Activated T-helper 9 cell treated with anti-CD3 and anti-CD28 coated beads, Interleukin-2, amount 50 U/mL, for 16 hours (primary cell): ENCODE results near the gene P3H1.

Experiments
- DNase-seq: peaks from one replicate; pipeline ENCODE4 v3.0.0-alpha.2; 2020; ENCODE audit warnings: low read depth

P3H1 gene

DNA sequence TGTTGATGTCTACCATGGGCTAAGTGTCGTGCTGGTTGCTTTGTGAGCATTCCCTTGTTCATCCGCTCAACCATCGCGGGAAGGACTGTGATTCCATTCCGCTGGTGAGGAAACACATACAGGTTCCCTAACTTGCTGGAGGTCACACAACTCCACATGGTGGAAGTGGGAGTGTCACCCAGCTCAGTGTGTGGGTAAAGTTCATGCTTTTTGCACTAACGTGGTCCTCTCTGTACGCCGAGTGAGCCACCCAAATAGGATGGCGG, 22.7 kb downstream of the P3H1 start:
- DNase-seq: no peak

DNA sequence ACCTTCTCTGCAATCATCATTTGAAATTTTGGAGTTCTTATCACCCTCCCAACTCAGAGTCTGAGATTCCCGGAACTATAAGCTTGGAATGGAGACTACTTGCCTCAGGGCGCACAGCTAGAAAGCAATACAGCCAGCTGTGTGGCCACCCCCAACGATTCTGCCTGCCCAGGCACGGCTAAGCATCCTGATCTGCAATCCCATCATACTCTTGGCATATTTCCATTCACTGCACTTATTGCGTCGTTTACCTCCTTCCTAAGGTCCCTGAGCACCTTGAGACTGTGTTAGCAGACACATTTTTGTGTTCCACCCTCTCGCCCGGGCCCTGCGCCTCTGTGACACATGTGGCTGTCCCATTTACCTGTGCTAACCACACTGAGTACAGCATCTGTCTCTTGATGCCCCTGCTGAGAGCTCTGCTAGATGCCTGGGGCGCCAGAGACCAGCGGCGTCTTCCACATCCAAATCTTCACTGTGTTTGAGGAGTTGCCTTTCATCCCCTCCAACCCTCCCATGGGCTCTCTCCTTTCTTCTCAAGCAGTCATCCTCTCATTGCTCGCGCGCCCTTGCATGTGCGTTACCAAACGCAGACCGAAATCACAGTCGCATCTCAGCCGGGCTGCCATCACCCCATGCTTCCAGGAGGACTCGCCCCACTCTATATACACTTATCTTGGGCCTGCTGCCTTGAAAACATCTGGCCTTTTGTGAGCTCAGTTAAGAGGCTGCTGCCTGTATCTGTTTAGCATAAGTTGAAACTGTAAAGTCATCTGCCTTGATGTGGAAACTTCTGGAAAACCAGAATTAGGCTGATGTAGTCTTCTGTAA, 23.3 kb downstream of the P3H1 start:
- DNase-seq: no peak

DNA sequence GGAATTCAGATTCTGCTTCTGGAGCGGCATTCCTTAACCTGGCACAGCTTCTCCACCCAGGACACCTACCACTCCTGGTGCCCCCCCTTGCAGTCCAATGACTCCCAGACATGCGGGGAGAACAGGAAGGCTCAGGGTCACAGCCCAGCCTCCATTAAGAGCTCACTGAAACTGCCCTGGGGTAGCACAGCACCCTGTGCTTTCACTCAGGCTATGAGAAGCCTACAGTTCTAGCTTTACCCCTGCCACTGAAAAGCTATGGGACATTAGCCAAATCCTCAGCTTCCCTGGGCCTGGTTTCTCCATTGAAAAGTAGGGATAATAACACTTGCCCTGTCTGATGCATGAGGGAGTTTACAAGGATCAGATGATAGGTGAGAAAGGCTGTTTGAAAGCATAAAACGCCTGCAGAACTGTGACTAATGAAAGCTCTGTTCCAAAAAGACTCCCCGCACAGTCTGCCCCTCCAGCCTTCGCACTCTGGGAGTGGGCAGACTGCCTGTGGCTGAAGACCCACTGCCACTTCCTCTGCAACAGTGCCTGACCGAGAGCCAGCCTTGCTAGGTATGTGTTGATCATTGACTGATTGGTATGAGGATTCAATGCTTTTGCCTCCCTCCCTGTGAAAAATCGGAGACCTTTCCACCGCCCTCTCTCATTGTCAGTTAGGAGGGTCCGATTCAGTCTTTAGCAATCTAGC, 24.1 kb downstream of the P3H1 start:
- no peak for DNase-seq

DNA sequence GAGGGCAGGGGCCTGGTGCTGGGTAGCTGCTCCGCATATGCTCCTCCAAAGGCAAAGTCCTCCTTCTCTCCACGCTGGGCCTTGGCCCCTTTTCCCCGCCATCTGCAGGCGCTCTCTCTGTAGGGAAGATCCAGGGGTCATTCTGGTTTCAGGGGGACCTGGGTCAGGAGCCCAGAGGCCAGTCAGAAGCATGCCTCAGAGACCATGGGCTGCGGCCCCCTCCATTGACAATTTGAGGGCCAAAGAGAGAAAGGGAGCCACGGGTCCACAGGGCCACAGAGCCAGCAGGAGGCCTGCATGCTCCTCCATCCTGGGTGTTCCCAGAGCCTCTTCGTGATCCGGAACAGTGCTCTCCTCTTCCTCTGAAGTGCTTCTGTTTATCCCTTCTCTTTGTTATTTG, 24.7 kb downstream of the P3H1 start:
- DNase-seq: no peak

DNA sequence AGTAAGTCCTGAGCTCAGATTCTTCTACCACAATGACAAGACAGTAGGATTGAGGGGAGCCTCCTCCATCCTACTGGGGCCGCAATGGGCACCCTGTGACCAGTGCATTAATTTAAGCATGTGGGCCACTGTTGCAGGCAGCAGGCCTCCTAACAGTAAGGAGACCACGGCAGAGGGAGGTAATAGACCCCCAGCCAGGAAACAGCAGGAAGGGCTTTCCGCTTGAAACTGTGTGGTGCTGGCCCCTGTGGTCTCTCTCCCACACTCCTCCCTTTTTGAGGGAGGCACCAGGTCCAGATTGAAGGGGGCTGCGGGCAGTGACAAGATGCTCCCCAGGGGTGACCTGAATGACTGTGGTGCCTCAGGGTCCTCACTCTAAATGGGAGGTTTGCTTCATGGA, 25.1 kb downstream of the P3H1 start:
- no peak for DNase-seq

DNA sequence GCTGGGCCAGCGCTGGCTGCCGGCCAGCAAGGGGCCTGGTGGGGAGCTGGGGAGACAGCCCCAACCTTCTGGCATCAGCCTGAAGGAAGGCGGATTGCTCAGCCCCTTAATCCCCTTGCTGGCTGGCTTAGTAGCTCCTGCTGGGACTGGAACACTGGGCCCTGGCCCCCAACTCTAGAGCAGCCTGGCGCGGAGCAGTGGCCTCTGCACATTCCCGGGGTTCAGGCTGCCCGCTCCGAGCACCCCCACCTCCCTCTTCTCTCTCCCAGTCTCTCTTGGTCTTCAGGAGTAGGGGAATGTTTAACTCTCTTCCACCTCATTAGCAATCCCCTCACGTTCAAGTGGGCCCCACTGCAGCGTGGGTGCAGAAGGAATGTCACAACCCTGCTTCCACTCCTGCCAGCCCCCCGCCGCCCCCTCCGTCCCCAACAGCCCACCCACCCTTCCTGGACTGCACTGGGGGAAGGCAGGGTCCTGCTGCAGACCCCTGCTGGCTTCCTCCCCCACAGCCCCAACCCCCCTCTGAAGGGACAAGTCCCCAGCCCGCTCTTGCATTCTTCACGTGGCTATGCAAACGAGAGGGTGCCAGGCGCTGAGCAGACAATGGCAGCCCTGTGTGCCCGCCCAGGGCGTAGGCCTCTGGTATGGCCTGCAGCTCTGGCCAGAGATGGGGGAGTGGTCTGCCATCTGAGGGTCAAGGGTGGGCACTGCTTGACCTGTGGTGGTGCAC, 25.8 kb downstream of the P3H1 start:
- no peak for DNase-seq

DNA sequence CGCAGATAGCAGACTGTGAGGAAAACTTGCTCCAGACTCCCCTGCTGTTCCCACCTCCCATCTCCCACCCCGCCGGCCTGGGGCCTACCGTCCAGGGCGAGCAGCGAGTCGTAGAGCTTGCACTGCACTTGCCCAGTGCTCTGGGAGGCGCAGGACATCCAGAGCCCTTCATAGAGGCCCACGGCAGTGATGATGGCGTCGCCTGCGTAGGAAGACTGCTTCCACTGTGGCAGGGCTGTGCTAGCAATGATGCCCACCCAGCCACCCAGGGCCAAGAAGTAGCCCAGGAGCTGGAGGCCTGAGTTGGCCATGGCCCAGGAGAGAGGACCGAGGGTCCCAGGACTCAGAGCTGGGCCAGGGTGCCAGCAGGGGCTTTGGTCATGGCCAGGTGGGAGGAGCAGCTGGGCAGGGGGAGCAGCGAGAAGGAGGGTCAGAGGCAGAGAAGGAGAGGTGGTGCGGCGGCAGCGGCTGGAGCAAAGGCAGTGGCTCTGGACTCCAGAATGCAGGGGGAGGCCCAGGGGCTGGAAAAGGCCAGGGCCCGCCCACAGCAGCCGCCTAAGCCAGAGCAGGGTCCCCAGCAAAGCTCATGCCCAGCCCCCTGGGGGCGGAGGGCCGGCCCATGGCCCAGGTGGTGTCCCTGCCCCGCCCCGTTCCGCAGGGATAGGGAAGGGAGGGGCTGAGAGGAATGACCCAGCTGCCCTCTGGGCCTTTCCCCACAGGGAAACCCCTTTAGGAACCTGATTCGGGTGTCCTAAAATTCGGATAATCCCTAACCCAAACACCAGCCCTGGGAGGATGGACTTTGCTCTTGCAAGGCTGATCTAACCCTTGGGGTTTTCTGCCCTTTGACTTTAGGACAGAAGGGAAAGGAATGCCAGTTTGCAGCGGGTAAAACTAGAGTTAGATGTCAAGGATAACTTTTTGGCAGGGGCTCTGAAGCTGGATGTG, 26.8 kb downstream of the P3H1 start, which contains the start of gene CLDN19:
CLDN19 (minus strand) TSS at position 484 of the 948 bp plus-strand sequence; CDS start at position 311, 173 bp downstream.
- no peak for DNase-seq

DNA sequence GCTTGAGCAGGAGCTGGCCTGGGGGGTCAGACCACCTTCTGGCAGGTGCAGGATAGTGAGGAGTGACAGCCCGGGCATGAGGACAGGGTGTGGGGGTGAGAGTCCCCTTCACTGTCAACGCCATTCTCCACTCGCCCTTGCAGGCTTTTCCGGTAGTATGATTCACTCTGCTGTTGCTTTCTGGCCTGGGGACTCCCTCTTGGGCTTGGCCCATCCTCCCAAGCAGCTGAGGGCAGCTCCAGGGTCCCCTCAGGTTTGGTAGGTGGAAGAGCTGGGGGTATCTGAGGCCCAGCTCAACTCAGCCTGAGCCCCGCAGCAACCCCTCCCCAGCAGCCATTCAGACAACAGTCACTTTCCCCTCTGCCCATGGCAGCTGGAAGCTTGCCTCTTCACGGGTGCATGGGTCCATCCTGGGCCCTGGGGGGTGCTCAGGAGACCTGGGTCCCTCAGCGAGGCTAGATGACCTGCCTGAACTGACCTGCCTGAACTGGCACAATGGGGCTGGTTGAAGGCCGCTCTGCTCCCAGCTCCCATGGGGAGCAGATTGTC, 28.1 kb downstream of the P3H1 start:
- DNase-seq: no peak

DNA sequence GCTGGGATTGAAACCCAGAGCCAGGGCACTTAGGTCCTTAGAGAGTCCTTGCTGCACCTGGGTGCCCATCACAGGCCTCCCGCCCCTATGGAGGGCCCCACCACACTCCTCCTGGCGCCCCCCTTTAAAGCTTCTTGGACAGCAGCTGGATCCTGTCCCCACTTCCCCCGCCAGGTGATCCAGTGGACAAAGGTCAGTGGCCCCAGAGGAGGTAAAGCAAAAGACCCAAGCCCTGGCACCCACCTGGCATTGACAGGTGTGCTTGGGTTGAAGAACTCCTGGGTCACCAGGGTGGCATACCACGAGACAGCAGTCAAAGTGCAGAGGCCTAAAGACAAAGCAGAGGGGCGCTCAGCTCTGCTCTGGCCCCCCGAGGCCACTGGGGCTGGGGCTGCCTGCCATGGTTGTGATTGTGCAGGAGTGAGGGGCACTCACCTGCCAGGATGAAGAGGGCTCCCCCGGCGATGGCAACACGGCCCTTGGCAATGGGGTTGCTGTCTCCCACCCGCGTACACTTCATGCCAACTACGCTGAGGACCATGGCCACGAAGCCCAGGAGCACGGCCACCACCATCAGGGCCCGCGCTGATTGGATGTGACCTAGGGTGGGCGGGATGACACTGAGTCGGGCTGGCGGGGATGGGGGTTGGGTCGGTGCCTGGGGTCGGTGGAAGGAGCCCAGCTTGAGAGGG, 28.7 kb downstream of the P3H1 start:
- no peak for DNase-seq

DNA sequence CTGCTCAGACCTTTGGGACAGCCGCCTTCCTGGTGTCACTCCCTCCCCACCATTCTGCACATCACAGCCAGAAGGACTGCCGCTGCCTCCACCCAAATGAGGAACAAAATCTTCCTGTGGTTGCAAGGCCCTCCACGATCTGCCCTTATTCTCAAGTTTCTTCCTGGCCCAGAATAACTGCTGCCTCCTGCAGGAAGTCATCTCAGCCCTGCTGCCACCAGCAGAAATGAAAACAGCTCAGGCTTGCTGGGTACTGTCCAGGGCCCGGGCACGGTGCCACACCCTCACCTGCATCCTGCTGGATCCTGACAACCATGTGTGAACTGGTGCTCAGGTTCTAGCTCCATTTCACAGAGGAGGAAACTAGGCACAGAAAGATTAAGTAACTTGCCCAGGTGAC, 29.6 kb downstream of the P3H1 start:
- no peak for DNase-seq

DNA sequence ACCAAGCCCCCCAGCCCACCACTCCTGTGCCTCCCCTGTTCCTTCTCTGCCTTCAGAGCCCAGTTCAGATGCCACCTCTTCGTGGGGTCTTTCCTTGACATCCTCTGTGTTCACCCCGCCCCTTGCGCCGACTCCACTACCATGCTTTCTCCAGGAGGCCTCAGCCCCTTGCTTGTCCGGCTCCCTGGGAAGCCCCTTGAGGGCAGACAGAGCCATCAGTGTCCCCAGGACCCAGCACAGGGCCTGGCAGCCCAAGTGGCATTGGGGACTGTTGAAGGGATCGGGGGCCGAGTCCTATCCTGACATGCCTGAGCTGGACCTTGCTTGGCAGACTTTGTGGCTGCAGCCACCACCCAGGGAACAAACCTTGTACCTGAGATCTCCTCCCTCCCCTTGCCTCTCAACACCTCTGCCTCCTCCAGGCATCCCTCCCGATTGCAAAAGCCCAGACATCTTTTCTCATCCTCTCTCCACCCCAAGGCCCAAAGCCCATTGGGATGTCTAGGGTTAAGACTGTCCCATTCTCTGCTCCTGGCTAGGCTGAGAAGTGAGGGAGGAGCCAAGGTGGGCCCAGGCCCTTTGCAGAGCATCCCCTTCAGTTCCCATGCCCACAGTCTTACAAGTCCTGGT, 30.1 kb downstream of the P3H1 start:
- no peak for DNase-seq

DNA sequence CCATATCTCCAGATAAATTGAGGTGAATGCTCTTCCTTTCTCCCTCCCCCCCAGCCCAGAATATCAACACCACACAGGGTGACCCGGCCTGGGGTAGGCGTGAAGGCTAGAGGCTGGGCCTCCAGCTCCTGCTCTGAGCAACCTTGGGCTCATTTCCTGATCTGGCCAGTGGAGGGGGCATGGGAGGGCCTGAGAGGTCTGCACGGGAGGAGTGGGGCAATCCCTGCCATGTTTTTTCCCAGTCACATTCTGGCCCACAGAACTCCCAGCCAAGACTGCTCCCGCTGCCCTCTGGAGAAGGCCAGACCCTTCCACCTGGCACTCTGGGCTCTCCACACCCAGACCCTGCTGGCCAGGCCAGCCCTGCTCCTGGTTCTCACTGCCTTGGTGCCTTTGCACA, 30.7 kb downstream of the P3H1 start:
- no peak for DNase-seq

DNA sequence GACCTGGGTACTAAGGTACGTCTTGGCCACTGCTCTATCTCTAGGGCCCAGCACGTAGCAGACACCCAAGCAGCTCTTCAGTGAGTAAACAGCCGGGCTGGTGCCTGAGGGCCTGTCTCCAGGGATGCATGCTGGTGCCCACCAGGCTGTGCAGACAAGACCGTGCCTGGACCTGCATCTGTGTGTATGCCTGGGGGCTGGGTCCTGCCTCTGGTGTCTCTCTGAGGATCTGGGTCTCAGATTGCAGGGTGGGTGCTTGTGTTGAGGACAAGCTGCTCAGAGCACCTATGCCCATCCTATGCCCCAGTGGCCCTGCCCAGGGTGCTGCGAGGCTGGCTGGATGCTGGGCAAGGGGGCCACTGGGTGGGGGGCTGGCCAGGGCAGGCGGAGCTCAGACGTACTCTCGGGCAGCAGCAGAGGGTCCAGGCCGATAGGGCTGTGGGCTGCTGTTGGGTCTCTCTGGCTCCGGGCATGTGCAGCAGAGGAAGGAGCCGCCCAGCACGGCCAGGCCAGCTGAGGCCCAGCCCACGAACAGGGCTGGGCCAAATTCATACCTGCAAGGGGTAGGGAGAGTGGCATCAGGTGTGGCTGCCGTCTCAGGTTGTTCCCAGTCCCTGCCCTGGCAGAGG, 31.2 kb downstream of the P3H1 start:
- DNase-seq: no peak

DNA sequence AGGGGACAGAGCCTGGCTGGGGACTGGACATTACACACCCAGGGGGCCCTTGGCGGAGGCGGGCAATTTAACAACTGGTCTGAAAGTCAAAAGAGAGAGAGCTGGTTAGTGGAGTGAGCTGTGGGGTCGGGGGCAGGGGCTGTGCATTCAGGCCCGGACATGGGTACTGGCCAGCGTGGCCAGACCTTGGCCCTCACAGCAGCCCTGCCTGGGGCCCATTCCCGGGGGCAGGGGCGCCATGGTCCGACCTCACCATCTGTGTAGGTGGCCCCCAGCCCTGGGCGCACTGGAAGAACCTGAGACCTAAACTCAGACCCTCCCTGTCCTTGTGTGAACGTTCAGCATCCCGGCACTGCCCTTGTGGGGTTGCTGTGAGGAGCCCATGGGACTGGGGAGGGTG, 31.8 kb downstream of the P3H1 start:
- no peak for DNase-seq

DNA sequence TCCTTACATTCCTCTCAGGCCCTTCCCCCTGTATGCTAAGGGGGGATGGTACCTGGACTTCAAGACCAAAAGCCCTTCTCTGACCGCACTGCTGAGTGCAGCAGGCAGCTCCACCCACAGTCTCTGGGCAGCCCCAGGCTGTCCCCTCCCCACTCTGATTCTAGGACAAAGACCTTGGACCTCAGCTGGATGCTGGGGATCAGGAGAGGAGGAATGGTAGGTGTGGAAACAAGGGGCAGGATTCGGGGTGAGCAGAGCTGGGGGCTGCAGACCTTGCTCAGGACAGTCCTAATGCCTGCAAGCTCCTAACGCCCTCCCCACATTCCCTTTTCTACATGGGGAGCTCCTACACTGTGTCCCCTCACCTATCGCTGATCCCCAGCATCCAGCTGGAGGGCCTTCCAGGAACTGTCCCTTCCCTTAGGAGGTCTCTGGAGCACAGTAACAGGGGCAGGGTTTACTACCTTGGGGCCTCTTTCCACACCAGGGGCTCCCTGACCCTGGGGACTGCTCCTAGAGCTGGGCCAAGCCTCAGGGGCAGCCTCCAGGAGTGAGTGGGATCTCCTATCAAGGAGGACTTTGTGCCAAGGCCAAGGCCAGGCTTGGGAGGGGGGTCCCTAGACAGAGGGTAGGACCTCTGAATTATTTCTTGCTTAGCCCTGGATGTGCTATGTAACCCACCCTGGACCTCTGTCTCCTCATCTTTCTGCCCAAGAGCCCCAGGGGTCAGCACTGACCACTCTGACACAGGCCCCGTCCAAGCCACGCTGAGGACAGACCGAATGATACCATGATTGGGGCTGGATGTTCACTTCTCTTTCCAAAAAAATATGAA, 32.4 kb downstream of the P3H1 start:
- DNase-seq: no peak

DNA sequence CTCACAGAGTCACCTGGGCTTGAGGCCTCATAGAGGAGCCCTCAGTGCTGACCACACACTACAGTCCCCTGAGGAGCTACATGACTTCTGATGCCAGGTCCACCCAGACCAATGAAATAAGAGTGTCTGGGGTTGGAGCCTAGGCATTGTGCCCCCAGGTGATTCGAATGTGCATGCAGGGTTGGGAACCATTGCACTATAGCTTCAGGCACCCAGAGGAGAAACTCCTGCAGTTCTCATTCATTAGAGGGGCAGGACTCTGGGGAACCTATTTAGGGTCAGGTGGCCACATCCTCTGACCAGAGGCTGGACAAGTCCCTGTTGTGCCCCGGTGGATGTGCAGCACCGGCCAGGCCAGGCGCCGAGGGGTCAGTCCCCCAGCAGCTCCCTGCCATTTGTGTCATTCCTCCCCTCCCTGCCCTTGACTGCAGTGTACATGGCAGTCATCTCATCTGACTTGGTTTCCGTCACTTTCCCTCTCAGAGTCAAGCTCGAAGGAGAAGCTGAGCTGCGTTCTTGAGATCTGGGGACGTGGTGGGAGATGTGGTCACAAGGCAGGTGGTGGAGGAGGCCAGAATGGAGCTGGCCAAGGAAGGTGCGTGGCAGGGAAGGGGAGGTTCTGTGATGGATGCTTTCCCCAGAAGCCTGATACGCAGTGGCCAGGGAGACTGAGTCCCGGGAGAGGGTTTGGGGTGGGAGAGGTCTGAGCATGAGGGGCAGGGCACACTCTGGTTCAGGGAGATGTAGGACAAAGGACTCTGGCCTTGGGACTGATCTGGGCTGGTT, 33.2 kb downstream of the P3H1 start:
- DNase-seq: no peak

DNA sequence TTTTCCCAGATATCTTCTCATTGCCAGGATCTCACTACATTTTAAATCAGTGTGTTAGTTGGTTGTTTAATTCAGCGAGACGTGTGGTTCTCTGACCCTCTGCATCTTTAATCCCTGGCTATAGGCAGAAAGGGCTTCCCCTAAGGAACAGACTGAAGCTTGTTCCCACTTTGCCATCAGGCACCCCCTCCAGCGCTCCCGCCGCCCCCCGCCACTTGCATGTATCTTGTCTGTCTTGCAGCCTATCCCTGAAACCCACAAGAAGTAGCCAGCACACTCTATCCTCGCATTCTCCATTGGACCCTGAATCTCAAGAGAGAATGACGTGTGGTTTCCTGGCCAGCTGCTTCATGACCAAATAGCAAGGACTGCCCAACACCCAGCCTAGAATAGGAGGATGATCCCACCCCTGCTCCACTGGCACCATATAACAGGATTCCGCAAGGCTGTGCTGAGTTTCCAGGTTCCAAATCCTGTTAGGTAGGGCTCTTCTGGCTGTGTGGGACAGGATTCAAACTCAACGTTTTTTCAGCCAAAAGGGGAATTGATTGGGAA, 34.6 kb downstream of the P3H1 start:
- DNase-seq: no peak

DNA sequence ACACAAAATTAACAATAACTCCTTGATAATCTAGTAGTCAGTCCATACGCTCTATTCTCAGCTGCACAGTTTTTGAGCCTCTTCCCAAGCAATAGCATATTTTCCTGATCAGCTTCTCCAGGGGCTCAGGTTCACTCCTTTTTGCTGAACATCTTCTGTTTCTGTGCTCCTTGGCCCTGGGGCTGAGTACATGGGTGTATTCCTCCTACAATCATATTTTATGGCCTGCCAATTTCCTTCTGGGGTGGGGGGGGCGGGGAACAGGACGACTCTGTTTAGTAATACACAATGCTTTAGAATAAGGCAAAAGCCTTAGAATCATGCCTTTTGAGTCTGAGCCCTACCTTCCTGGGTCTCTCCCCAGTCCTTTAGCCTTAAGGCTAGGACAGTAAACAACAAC, 35.2 kb downstream of the P3H1 start:
- no peak for DNase-seq
